HepG2 (cell line): Measurements from ENCODE around the gene ZNF524. TPM values are rescaled to one million over a fixed set of nuclear protein-coding genes. Genes with fewer than 3 reads are reported as not detected.

Experiments used
- ATAC-seq: fragments of 200-7000 bp; cut with Tn5 transposase; 3 replicates; pipeline ENCODE4 v1.9.1; 2020; ENCODE audit warnings: mild to moderate bottlenecking, moderate library complexity
- BruUV-seq: library from RNA; stranded (reverse); fragments of 400-500 nt; replicated peaks from 2 replicates; lab custom pipeline; 2021; lab: Mats Ljungman, UMichigan
- CTCF ChIA-PET: fragments of 300-600 bp; formaldehyde crosslinking; extraction: SDS; loops from one replicate; lab custom pipeline; 2021; ENCODE audit warnings: low total read pairs, inconsistent platforms, low intra/inter-chr PET ratio; lab: Yijun Ruan, JAX
- POLR2A ChIA-PET: fragments of 350-600 bp; sonication (Branson Sonifier 250); formaldehyde crosslinking; loops from one replicate; lab custom pipeline; 2020; ENCODE audit warnings: antibody characterized with exemption, inconsistent platforms; lab: Yijun Ruan, JAX
- DNase-seq: peaks from one replicate; pipeline ENCODE4 v3.0.0-alpha.2; 2015; ENCODE audit warnings: low spot score
- FAIRE-seq: peaks from 3 replicates; lab custom pipeline; 2011; peaks lifted over from hg19 to GRCh38; lab: Jason Lieb, UNC
- H2AFZ ChIP-seq: one replicate; pipeline ENCODE4 v1.6.1; 2011; ENCODE audit warnings: low read length, inconsistent platforms
- H3K27ac ChIP-seq: fragments of 300-600 bp; 3 replicates; pipeline ENCODE4 v1.8.0; 2011; ENCODE audit warnings: mixed run types, mild to moderate bottlenecking, mixed read lengths, low read length, inconsistent platforms; ENCODE audit not compliant: insufficient read depth; ENCODE audit errors: extremely low read length
- H3K27me3 ChIP-seq, 2 experiments: fragments of 200-600 bp in 1 of 2; 2 replicates in 1 of 2; 3 replicates in 1 of 2; pipeline versions ENCODE4 v1.6.0 to v1.8.0; 2011; ENCODE audit warnings: low read length in 2 of 2, mild to moderate bottlenecking in 2 of 2, moderate library complexity in 2 of 2, inconsistent platforms in 1 of 2; ENCODE audit not compliant: insufficient read depth in 2 of 2, control insufficient read depth in 1 of 2
- H3K36me3 ChIP-seq, 2 experiments: fragments of 200-600 bp in 1 of 2; replicated peaks in 1 of 2; 2 replicates in 1 of 2; 3 replicates in 1 of 2; pipeline versions ENCODE4 v1.5.1 to v1.8.0; 2011; ENCODE audit warnings: low read length in 2 of 2, inconsistent platforms in 1 of 2; ENCODE audit not compliant: insufficient read depth in 2 of 2, control insufficient read depth in 1 of 2
- H3K4me1 ChIP-seq: 2 replicates; pipeline ENCODE4 v1.5.1; 2012; ENCODE audit warnings: low read length, inconsistent platforms; ENCODE audit not compliant: insufficient read depth
- H3K4me2 ChIP-seq: 2 replicates; pipeline ENCODE4 v1.6.0; 2011; ENCODE audit warnings: low read depth, low read length, inconsistent platforms
- H3K4me3 ChIP-seq, 3 experiments: fragments of 200-600 bp in 1 of 3; sonication (generic), shearing (Covaris generic) in 1 of 3; replicated peaks in 1 of 3; 2 replicates each; pipeline ENCODE4 v1.5.1; 2011 to 2016; ENCODE audit warnings: low read length in 3 of 3, inconsistent platforms in 2 of 3, low read depth in 2 of 3, mild to moderate bottlenecking in 2 of 3, control low read depth in 1 of 3, mixed read lengths in 1 of 3; ENCODE audit not compliant: insufficient read depth in 1 of 3
- H3K79me2 ChIP-seq: one replicate; pipeline ENCODE4 v1.6.1; 2011; ENCODE audit warnings: low read length, inconsistent platforms; ENCODE audit not compliant: insufficient read depth
- H3K9ac ChIP-seq: 2 replicates; pipeline ENCODE4 v1.6.0; 2011; ENCODE audit warnings: mild to moderate bottlenecking, low read depth, low read length, inconsistent platforms; ENCODE audit not compliant: insufficient read depth
- H3K9me3 ChIP-seq: 2 replicates; pipeline ENCODE4 v1.5.1; 2012; ENCODE audit warnings: mild to moderate bottlenecking, low read length
- H4K20me1 ChIP-seq: 2 replicates; pipeline ENCODE4 v1.6.0; 2011; ENCODE audit warnings: inconsistent platforms, mild to moderate bottlenecking, low read length, moderate library complexity; ENCODE audit not compliant: insufficient read depth
- FIP1L1 ChIP-seq: fragments of 200-400 bp; formaldehyde crosslinking; IDR thresholded peaks from 2 replicates; pipeline ENCODE4 v1.6.1; 2018; ENCODE audit warnings: low read depth, mild to moderate bottlenecking, low read length, moderate library complexity, borderline replicate concordance; ENCODE audit not compliant: insufficient read depth
- HNRNPK ChIP-seq: fragments of 200-400 bp; formaldehyde crosslinking; IDR thresholded peaks from 2 replicates; pipeline ENCODE4 v1.6.1; 2018; ENCODE audit warnings: low read length, low read depth, moderate library complexity, mild to moderate bottlenecking; ENCODE audit not compliant: poor library complexity, severe bottlenecking
- MBD4 ChIP-seq: IDR thresholded peaks from 2 replicates; pipeline ENCODE4 v1.6.1; 2012; ENCODE audit warnings: low read length, inconsistent platforms, borderline replicate concordance
- NFIC ChIP-seq: IDR thresholded peaks from 2 replicates; pipeline ENCODE4 v1.6.1; 2012; ENCODE audit warnings: mild to moderate bottlenecking, low read length, inconsistent platforms
- PCBP2 ChIP-seq: fragments of 200-400 bp; formaldehyde crosslinking; optimal IDR thresholded peaks from 2 replicates; pipeline ENCODE3; 2018; ENCODE audit warnings: low read length, low read depth; ENCODE audit not compliant: poor library complexity, severe bottlenecking
- PRPF4 ChIP-seq: fragments of 200-400 bp; formaldehyde crosslinking; IDR thresholded peaks from 2 replicates; pipeline ENCODE4 v1.6.1; 2016; ENCODE audit warnings: low read length, low read depth; ENCODE audit not compliant: poor library complexity, severe bottlenecking
- SMARCC2 ChIP-seq: fragments of 450-650 bp; IDR thresholded peaks from 2 replicates; pipeline ENCODE4 v1.6.1; 2017; ENCODE audit warnings: antibody characterized with exemption, mild to moderate bottlenecking
- SP140L ChIP-seq: sonication (generic); formaldehyde crosslinking; IDR thresholded peaks from 2 replicates; pipeline ENCODE4 v1.4.0; 2020; ENCODE audit warnings: missing genetic modification reagents, borderline replicate concordance
- ZIK1 ChIP-seq: sonication (generic); formaldehyde crosslinking; IDR thresholded peaks from 2 replicates; pipeline ENCODE4 v1.5.0; 2020; ENCODE audit warnings: mild to moderate bottlenecking, low read depth, missing genetic modification reagents, borderline replicate concordance
- ZNF564 ChIP-seq: sonication (generic); formaldehyde crosslinking; IDR thresholded peaks from 2 replicates; pipeline ENCODE4 v1.8.1; 2023; ENCODE audit warnings: mild to moderate bottlenecking, missing genetic modification reagents
- ZNF605 ChIP-seq: sonication (generic); formaldehyde crosslinking; IDR thresholded peaks from 2 replicates; pipeline ENCODE4 v1.8.0; 2022; ENCODE audit warnings: mild to moderate bottlenecking, missing genetic modification reagents
- WGBS: methylation state at CpG from one replicate; pipeline ENCODE4 v1.1.6; 2017; ENCODE audit warnings: low lambda C conversion rate; 5-methylcytosine and 5-hydroxymethylcytosine counted together
- in situ Hi-C: cut with HindIII; loops from 2 replicates; pipeline ENCODE4 v1.10.0; 2017; ENCODE audit warnings: low pct_unique_long_range_greater_than_20kb; ENCODE audit not compliant: extremely low pct_ligation_motif_present
- intact Hi-C: fragments of 100-400 bp; cut with micrococcal nuclease; formaldehyde crosslinking; loops from one replicate; pipeline ENCODE4 v1.10.0; 2022; ENCODE audit not compliant: unreplicated experiment
- polyA plus RNA-seq, 8 experiments: library from polyadenylated mRNA; depleted of rRNA in 3 of 8; stranded (reverse) in 7 of 8; unstranded in 1 of 8; fragments of >200 nt; fragmentation: Illumina TruSeq in 4 of 8; extraction: Trizol in 4 of 8; gene quantifications; 2 replicates each; pipeline versions ENCODE4 v1.2.1 to v1.2.3, GENCODE V29; 2011 to 2016; ENCODE audit warnings: low read depth in 4 of 8, missing spikeins in 1 of 8, mixed read lengths in 1 of 8; ENCODE audit not compliant: insufficient read depth in 1 of 8
- total RNA-seq, 5 experiments: library from RNA; depleted of rRNA; stranded (reverse); fragments of >200 nt; fragmentation: Illumina TruSeq; extraction: Trizol; gene quantifications; 2 replicates each; pipeline ENCODE4 v1.2.3, GENCODE V29; 2016; ENCODE audit warnings: low read depth in 1 of 5
- TF ChIP-seq, protein P1 (sequence below), 2 experiments: sonication (generic) in 1 of 2; formaldehyde crosslinking in 1 of 2; IDR thresholded peaks; 2 replicates each; pipeline versions ENCODE4 v1.4.0 to v1.6.1; 2016 to 2020; ENCODE audit warnings: borderline replicate concordance in 1 of 2, low read depth in 1 of 2, mild to moderate bottlenecking in 1 of 2, missing genetic modification reagents in 1 of 2
- TF ChIP-seq, protein P2 (sequence below): sonication (generic); formaldehyde crosslinking; IDR thresholded peaks from 2 replicates; pipeline ENCODE4 v1.4.0; 2020; ENCODE audit warnings: mild to moderate bottlenecking, missing genetic modification reagents

The ZNF524 gene
- total and polyA plus RNA-seq, 2 of the 13 experiments (the other 11 are each of a cell fraction or from before 2014, with no cell fraction given): 3.2 to 4.6 TPM

DNA sequence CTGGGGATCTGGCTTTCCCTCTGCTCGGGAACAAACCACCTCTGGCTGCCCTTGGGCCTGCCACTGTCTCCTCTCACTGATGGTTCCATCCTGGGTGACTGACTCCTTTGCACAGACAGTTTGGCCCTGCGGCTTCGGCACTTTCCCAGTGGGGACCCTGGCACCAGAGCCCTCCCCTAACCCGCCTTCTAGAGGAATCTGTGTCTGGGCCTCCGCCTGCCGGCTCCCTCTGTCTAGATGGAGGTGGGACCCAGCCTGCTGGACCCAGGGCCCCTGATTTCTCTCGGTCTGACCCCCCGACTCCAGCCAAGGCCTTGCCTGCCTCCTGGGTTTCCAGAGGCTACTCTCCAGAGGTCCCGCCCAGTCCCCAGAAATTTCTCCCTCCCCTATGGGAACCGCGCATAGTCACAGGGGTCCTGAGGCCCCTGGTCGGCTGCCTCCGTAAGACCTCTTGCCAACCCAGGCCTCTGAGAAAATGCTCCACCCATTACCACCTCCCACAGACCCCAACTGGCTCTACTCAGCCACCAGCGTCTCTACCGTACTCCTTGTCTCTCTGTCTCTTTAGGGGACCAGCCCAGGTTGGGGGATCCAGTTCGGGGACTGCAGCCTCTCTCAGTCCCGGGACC, 50.6 kb downstream of the ZNF524 start:
- peaks cover 29% of the 10 kb centered on the region for H3K4me1 ChIP-seq
- no peak for ATAC-seq
- CTCF ChIA-PET: no interaction called here
- no peak overlapping the region for H3K4me3 ChIP-seq
- H3K36me3 ChIP-seq: no peaks in the 10 kb centered on the region
- peaks cover 5% of the 10 kb centered on the region; the same call in 1 of the 2 replicates for H4K20me1 ChIP-seq
- no peak for FAIRE-seq
- no peak overlapping the region for H3K9ac ChIP-seq
- H3K27ac ChIP-seq: no peak overlapping the region
- POLR2A ChIA-PET: no interaction called here
- intact Hi-C loops: no loop called here
- no peak overlapping the region for H2AFZ ChIP-seq
- no peak overlapping the region for H3K4me2 ChIP-seq
- in situ Hi-C loops: no loop called here
- H3K79me2 ChIP-seq: peaks cover 10% of the 10 kb centered on the region
- no peak for DNase-seq
- no peaks in the 10 kb centered on the region; a peak in 1 of 5 replicates for H3K27me3 ChIP-seq
- 95% methylated on average over 16 of the region's 17 CpGs for WGBS
- no TSS peak for BruUV-seq
- H3K9me3 ChIP-seq: no peaks in the 10 kb centered on the region
- TF ChIP-seq ZIK1 (CRISPR knock-in tag) (no peak), PRPF4 (no peak), ZNF605 (CRISPR knock-in tag) (no peak), HNRNPK (no peak), MBD4 (no peak), FIP1L1 (no peak), SP140L (CRISPR knock-in tag) (no peak), NFIC (no peak), ZNF564 (CRISPR knock-in tag) (no peak), SMARCC2 (no peak), PCBP2 (no peak)
- TF ChIP-seq, protein P1, sequence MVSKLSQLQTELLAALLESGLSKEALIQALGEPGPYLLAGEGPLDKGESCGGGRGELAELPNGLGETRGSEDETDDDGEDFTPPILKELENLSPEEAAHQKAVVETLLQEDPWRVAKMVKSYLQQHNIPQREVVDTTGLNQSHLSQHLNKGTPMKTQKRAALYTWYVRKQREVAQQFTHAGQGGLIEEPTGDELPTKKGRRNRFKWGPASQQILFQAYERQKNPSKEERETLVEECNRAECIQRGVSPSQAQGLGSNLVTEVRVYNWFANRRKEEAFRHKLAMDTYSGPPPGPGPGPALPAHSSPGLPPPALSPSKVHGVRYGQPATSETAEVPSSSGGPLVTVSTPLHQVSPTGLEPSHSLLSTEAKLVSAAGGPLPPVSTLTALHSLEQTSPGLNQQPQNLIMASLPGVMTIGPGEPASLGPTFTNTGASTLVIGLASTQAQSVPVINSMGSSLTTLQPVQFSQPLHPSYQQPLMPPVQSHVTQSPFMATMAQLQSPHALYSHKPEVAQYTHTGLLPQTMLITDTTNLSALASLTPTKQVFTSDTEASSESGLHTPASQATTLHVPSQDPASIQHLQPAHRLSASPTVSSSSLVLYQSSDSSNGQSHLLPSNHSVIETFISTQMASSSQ (IDR thresholded peaks at IDR 0.05; ENCODE audit: low read depth): no peak
- TF ChIP-seq, protein P1 (CRISPR knock-in tag; IDR thresholded peaks at IDR 0.05; ENCODE audit: borderline replicate concordance): no peak
- TF ChIP-seq, protein P2, sequence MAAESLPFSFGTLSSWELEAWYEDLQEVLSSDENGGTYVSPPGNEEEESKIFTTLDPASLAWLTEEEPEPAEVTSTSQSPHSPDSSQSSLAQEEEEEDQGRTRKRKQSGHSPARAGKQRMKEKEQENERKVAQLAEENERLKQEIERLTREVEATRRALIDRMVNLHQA (CRISPR knock-in tag): no peak
